ENCODE results near the gene MMEL1. TPM values are rescaled to one million over a fixed set of nuclear protein-coding genes. Genes with fewer than 3 reads are reported as not detected.

MMEL1 gene
- total RNA-seq, 2 experiments from 2014 or later = not detected

DNA sequence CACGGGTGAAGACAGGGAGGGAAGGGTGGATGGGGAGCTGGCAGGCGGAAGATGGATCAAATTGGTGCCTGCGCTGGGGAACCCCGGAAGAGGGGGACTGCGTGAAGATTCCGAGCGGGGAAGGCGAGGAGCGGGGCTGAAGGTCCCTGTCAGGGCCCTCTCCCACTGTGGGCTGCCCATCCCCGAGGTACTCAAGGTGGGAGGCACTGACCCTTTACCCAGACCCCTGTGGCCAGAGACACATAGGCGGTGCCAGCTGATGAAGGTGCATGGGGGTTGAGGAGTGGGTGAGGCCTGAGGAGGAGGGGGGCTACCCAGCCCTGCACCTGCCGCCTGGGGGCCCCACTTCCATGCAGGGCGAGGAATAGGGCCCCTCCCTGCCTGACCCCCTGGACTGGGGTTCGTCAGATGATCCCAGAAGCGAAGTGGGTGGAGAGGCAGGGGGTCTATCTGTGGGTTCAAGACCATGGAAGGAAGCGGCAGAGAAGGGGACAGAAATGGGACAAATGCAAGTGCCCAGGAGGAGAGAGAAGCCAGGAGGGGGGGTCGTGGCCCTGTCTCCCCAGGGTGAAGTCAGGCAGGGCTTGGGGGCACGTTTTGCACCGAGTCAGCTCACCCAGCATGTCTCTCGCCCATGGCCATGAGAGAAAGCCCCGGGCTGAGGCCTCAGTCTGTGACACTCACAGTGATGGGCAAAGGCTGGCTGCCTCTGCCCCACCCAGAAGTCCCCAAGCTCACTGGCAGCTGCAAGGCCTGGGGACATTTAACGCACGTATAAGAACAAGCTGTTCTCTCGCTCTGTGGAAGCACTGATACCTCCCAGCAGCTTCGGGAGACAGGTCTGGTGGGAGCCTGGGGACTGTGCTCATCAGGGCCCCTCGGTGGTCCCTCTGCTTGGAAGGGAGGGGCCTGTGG lies 7.0 kb upstream of the MMEL1 start:
- H4K20me1 ChIP-seq (ENCODE audit: insufficient read depth, low read length) = no peaks in the 10 kb centered on the region
- intact Hi-C loops (cut with micrococcal nuclease; ENCODE audit: unreplicated experiment) = no loop called here
- no peak overlapping the region for H3K27ac ChIP-seq (ENCODE audit: low read depth, low read length, poor library complexity, severe bottlenecking)
- H3K4me1 ChIP-seq (ENCODE audit: insufficient read depth, low read length, poor library complexity, severe bottlenecking) = peaks cover 10% of the 10 kb centered on the region
- H3K4me3 ChIP-seq (ENCODE audit: low read depth, low read length, poor library complexity, severe bottlenecking) = no peak overlapping the region
- H3K9me2 ChIP-seq (ENCODE audit: insufficient read depth, low read length) = no peaks in the 10 kb centered on the region
- H3K9me3 ChIP-seq (ENCODE audit: low read length) = peaks cover 10% of the 10 kb centered on the region; the same call in 1 of the 2 replicates
- no peaks in the 10 kb centered on the region for H3K36me3 ChIP-seq (ENCODE audit: insufficient read depth, low read length)
- H3K79me2 ChIP-seq (ENCODE audit: insufficient read depth, low read depth, low read length) = no peaks in the 10 kb centered on the region
- ChIA-PET POLR2A (no interaction called here), CTCF (ENCODE audit: unreplicated experiment) (no interaction called here)
- DNase-seq (ENCODE audit: low spot score) = no peak
- no TSS peak for BruUV-seq (replicated peaks)
- H2AFZ ChIP-seq (ENCODE audit: low read length) = no peak overlapping the region
- TF ChIP-seq, protein P1, sequence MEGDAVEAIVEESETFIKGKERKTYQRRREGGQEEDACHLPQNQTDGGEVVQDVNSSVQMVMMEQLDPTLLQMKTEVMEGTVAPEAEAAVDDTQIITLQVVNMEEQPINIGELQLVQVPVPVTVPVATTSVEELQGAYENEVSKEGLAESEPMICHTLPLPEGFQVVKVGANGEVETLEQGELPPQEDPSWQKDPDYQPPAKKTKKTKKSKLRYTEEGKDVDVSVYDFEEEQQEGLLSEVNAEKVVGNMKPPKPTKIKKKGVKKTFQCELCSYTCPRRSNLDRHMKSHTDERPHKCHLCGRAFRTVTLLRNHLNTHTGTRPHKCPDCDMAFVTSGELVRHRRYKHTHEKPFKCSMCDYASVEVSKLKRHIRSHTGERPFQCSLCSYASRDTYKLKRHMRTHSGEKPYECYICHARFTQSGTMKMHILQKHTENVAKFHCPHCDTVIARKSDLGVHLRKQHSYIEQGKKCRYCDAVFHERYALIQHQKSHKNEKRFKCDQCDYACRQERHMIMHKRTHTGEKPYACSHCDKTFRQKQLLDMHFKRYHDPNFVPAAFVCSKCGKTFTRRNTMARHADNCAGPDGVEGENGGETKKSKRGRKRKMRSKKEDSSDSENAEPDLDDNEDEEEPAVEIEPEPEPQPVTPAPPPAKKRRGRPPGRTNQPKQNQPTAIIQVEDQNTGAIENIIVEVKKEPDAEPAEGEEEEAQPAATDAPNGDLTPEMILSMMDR (conservative IDR thresholded peaks at IDR 0.05; ENCODE audit: low read length) = no peak
- TF ChIP-seq EZH2phosphoT487 (IDR thresholded peaks at IDR 0.05; ENCODE audit: borderline replicate concordance, low read depth, low read length) = no peak
- no peak overlapping the region for H3K4me2 ChIP-seq (ENCODE audit: low read length)

DNA sequence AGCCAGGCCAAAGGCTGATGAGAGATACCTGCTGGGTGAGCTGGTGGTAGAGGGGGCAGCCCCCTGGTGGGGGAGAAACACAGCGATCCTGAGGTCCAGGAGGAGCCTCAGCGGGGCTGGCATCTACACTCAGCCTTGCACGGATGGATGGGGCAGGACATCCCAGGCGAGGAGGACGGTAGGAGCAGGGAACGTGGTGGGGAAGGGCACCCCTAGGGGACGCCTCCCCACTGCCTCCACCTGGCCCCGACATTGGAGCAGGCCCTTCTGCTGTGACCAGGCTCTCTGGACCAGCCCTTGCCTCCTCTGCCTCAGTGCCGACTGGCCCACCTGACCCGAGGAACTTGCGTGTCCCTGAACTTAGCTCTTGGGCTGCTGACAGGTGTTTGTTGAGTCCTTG lies 6.4 kb upstream of the MMEL1 start:
- DNase-seq (ENCODE audit: low spot score) = no peak
- intact Hi-C loops (cut with micrococcal nuclease; ENCODE audit: unreplicated experiment) = no loop called here

More for the DNA sequence above, 6.4 kb upstream of the MMEL1 start:
- H3K9me2 ChIP-seq (ENCODE audit: insufficient read depth, low read length) = no peaks in the 10 kb centered on the region
- CTCF ChIA-PET (ENCODE audit: unreplicated experiment) = no interaction called here
- POLR2A ChIA-PET = no interaction called here
- BruUV-seq (replicated peaks) = no TSS peak
- no peaks in the 10 kb centered on the region for H3K79me2 ChIP-seq (ENCODE audit: insufficient read depth, low read depth, low read length)
- TF ChIP-seq, protein P1 (conservative IDR thresholded peaks at IDR 0.05; ENCODE audit: low read length) = no peak
- TF ChIP-seq EZH2phosphoT487 (IDR thresholded peaks at IDR 0.05; ENCODE audit: borderline replicate concordance, low read depth, low read length) = no peak
- H3K4me2 ChIP-seq (ENCODE audit: low read length) = no peak overlapping the region
- H2AFZ ChIP-seq (ENCODE audit: low read length) = no peak overlapping the region
- no peak overlapping the region for H3K27ac ChIP-seq (ENCODE audit: low read depth, low read length, poor library complexity, severe bottlenecking)
- no peaks in the 10 kb centered on the region for H3K36me3 ChIP-seq (ENCODE audit: insufficient read depth, low read length)
- H3K4me1 ChIP-seq (ENCODE audit: insufficient read depth, low read length, poor library complexity, severe bottlenecking) = peaks cover 10% of the 10 kb centered on the region
- peaks cover 10% of the 10 kb centered on the region; the same call in 1 of the 2 replicates for H3K9me3 ChIP-seq (ENCODE audit: low read length)
- no peaks in the 10 kb centered on the region for H4K20me1 ChIP-seq (ENCODE audit: insufficient read depth, low read length)
- H3K4me3 ChIP-seq (ENCODE audit: low read depth, low read length, poor library complexity, severe bottlenecking) = no peak overlapping the region

All from OCI-LY7 (cell line).